HG03575 (cell line): ENCODE measurements around the gene AGRN.
"Not testable (repeated sequence)": the region's sequence is repeated elsewhere in the genome, so short reads cannot be mapped to it uniquely, and the experiment has no call there.

ENCODE experiments used
- ATAC-seq: cut with Tn5 transposase; IDR thresholded peaks from one replicate; pipeline ENCODE4 v1.9.1; 2021; ENCODE audit not compliant: unreplicated experiment, insufficient number of reproducible peaks, low FRiP score; ENCODE audit errors: extremely low read depth

AGRN gene

GRCh38 chr1:1014799-1015681 lies 4.9 kb upstream of the AGRN start:
- ATAC-seq, result no peak

- not testable (repeated sequence) for ATAC-seq
These were observed 2.3 kb upstream of the AGRN start for GRCh38 chr1:1017397-1018320.

GRCh38 chr1:1018321-1018685 lies 1.6 kb upstream of the AGRN start:
- not testable (repeated sequence) for ATAC-seq

- no peak for ATAC-seq
These were observed 559 bp upstream of the AGRN start for GRCh38 chr1:1019122-1019999.

GRCh38 chr1:1020415-1021009 lies 592 bp downstream of the AGRN start:
- ATAC-seq, result no peak

- no peak for ATAC-seq
These were observed 1.3 kb downstream of the AGRN start for GRCh38 chr1:1021010-1021919.

GRCh38 chr1:1021920-1022259 lies 2.0 kb downstream of the AGRN start:
- ATAC-seq, result no peak

GRCh38 chr1:1022302-1023009 lies 2.5 kb downstream of the AGRN start:
- no peak for ATAC-seq

GRCh38 chr1:1023700-1024099 lies 3.8 kb downstream of the AGRN start:
- ATAC-seq, result no peak

- no peak for ATAC-seq
These were observed 4.3 kb downstream of the AGRN start for GRCh38 chr1:1024149-1024770.

GRCh38 chr1:1024771-1025699 lies 5.1 kb downstream of the AGRN start:
- no peak for ATAC-seq

- no peak for ATAC-seq
These were observed 5.8 kb downstream of the AGRN start for GRCh38 chr1:1025730-1026129.

- no peak for ATAC-seq
These were observed 6.9 kb downstream of the AGRN start for GRCh38 chr1:1026599-1027413.

GRCh38 chr1:1027791-1028190 lies 7.9 kb downstream of the AGRN start:
- no peak for ATAC-seq
